Vagina (tissue), 2 donors: ENCODE results near the gene HNRNPC. TPM values are rescaled to one million over a fixed set of nuclear protein-coding genes. Genes with fewer than 3 reads are reported as not detected.

Experiments used
- DNase-seq, 2 donors: peaks; one replicate each; pipeline ENCODE4 v3.0.0-alpha.2; 2017; ENCODE audit errors: extremely low spot score in 2 of 2
- H3K27ac ChIP-seq: fragments of 200-600 bp; sonication (generic); one replicate; pipeline ENCODE4 v1.5.1; 2019
- H3K27me3 ChIP-seq: fragments of 200-600 bp; sonication (generic); one replicate; pipeline ENCODE4 v1.5.1; 2019
- H3K36me3 ChIP-seq, 2 donors: fragments of 200-600 bp; sonication (generic); one replicate each; pipeline ENCODE4 v1.5.1; 2017 to 2019
- H3K4me1 ChIP-seq: fragments of 200-600 bp; sonication (generic); one replicate; pipeline ENCODE4 v1.5.1; 2019
- H3K4me3 ChIP-seq, 2 donors: fragments of 200-600 bp; sonication (generic); 1 replicate in 1 of 2; 2 replicates in 1 of 2; pipeline ENCODE4 v1.5.1; 2016 to 2019
- H3K9me3 ChIP-seq: fragments of 200-600 bp; sonication (generic); one replicate; pipeline ENCODE4 v1.5.1; 2019
- CTCF ChIP-seq, 3 experiments: fragments of 450-650 bp in 2 of 3; fragments of 200-600 bp in 1 of 3; sonication (generic) in 1 of 3; IDR thresholded peaks; one replicate each; pipeline ENCODE4 v1.5.1; 2017 to 2019; ENCODE audit warnings: antibody characterized with exemption in 3 of 3, mild to moderate bottlenecking in 2 of 3, moderate library complexity in 2 of 3
- POLR2A ChIP-seq, 2 donors: fragments of 450-650 bp; IDR thresholded peaks; one replicate each; pipeline ENCODE4 v1.6.1; 2017; ENCODE audit warnings: antibody characterized with exemption in 2 of 2, mild to moderate bottlenecking in 2 of 2, moderate library complexity in 2 of 2
- POLR2AphosphoS5 ChIP-seq, 2 donors: sonication (generic); formaldehyde crosslinking; IDR thresholded peaks; one replicate each; pipeline ENCODE4 v1.9.0; 2017; ENCODE audit warnings: antibody characterized with exemption in 2 of 2, mild to moderate bottlenecking in 2 of 2, low read depth in 1 of 2; ENCODE audit not compliant: insufficient read depth in 1 of 2
- intact Hi-C: fragments of 100-400 bp; cut with DNase I; formaldehyde crosslinking; loops from one replicate; pipeline ENCODE4 v1.15.1; 2023
- total RNA-seq: library from RNA; depleted of rRNA; stranded (reverse); fragments of >200 nt; gene quantifications from one replicate; pipeline ENCODE4 v1.2.3, GENCODE V29; 2016

The HNRNPC gene
- total RNA-seq, 1 donor from 2014 or later = 345 TPM

- Histone ChIP-seq H3K27ac (no peak overlapping the region), H3K27me3 (no peaks in the 10 kb centered on the region), H3K9me3 (no peaks in the 10 kb centered on the region), H3K4me3 (no peak overlapping the region), H3K36me3 (peaks cover 0 to 14% of the 10 kb centered on the region in 2 donors), H3K4me1 (no peaks in the 10 kb centered on the region)
- intact Hi-C loops = no loop called here
- TF ChIP-seq POLR2AphosphoS5 (IDR thresholded peaks at IDR 0.05; ENCODE audit: insufficient read depth in 1 of 2, low read depth in 1 of 2) (no peak), POLR2A (IDR thresholded peaks at IDR 0.05) (no peak), CTCF (IDR thresholded peaks at IDR 0.05) (no peak)
- DNase-seq = no peak
These were observed 66.5 kb downstream of the HNRNPC start for GRCh38 chr14:21202463-21203358.

- H3K9me3 ChIP-seq = no peaks in the 10 kb centered on the region
- no peak for TF ChIP-seq POLR2A (IDR thresholded peaks at IDR 0.05)
- no peak for TF ChIP-seq CTCF (IDR thresholded peaks at IDR 0.05)
- TF ChIP-seq POLR2AphosphoS5 (IDR thresholded peaks at IDR 0.05; ENCODE audit: insufficient read depth in 1 of 2, low read depth in 1 of 2) = no peak
- H3K36me3 ChIP-seq = peaks cover 0 to 9% of the 10 kb centered on the region in 2 donors
- no peak overlapping the region for H3K27ac ChIP-seq
- no peak for DNase-seq
- intact Hi-C loops = no loop called here
- H3K4me1 ChIP-seq = no peaks in the 10 kb centered on the region
- H3K4me3 ChIP-seq = no peak overlapping the region
- H3K27me3 ChIP-seq = no peaks in the 10 kb centered on the region
These were observed 67.3 kb downstream of the HNRNPC start for GRCh38 chr14:21201732-21202462.

- no peaks in the 10 kb centered on the region for H3K4me1 ChIP-seq
- no peaks in the 10 kb centered on the region for H3K9me3 ChIP-seq
- intact Hi-C loops = no loop called here
- peaks cover 0 to 9% of the 10 kb centered on the region in 2 donors for H3K36me3 ChIP-seq
- H3K27me3 ChIP-seq = no peaks in the 10 kb centered on the region
- no peak for TF ChIP-seq POLR2AphosphoS5 (IDR thresholded peaks at IDR 0.05; ENCODE audit: insufficient read depth in 1 of 2, low read depth in 1 of 2)
- no peak for TF ChIP-seq POLR2A (IDR thresholded peaks at IDR 0.05)
- no peak for TF ChIP-seq CTCF (IDR thresholded peaks at IDR 0.05)
- no peak for DNase-seq
- no peak overlapping the region for H3K27ac ChIP-seq
- no peak overlapping the region for H3K4me3 ChIP-seq
These were observed 68.3 kb downstream of the HNRNPC start for GRCh38 chr14:21200752-21201461.

- Histone ChIP-seq H3K9me3 (no peaks in the 10 kb centered on the region), H3K27ac (no peak overlapping the region), H3K4me3 (no peak overlapping the region), H3K36me3 (peaks cover 0 to 6% of the 10 kb centered on the region in 2 donors), H3K4me1 (no peaks in the 10 kb centered on the region), H3K27me3 (no peaks in the 10 kb centered on the region)
- no peak for DNase-seq
- TF ChIP-seq CTCF (IDR thresholded peaks at IDR 0.05) (no peak), POLR2A (IDR thresholded peaks at IDR 0.05) (no peak), POLR2AphosphoS5 (IDR thresholded peaks at IDR 0.05; ENCODE audit: insufficient read depth in 1 of 2, low read depth in 1 of 2) (no peak)
- intact Hi-C loops = no loop called here
These were observed 69.4 kb downstream of the HNRNPC start for GRCh38 chr14:21199611-21200560.
